Neural cell (in vitro differentiated cells): ENCODE data around the gene SHB. TPM values are rescaled to one million over a fixed set of nuclear protein-coding genes. Genes with fewer than 3 reads are reported as not detected.

Experiments used
- H2AFZ ChIP-seq: fragments of 200-600, 300-800 bp; sonication (generic), shearing (Covaris generic); 2 replicates; pipeline ENCODE4 v1.6.0; 2014; ENCODE audit warnings: low read depth, mild to moderate bottlenecking, antibody characterized with exemption, low read length, moderate library complexity
- H3F3A ChIP-seq: fragments of 200-600 bp; shearing (Covaris generic); 2 replicates; pipeline ENCODE4 v1.6.1; 2016; ENCODE audit warnings: mild to moderate bottlenecking, moderate library complexity, mixed read lengths, antibody characterized with exemption, low read length; ENCODE audit not compliant: insufficient read depth, poor library complexity, severe bottlenecking
- H3K27ac ChIP-seq: fragments of 200-600, 300-800 bp; sonication (generic), shearing (Covaris generic); 2 replicates; pipeline ENCODE4 v1.5.1; 2014; ENCODE audit warnings: mild to moderate bottlenecking, low read length, moderate library complexity
- H3K27me3 ChIP-seq: fragments of 300-800, 200-600 bp; sonication (generic), shearing (Covaris generic); 2 replicates; pipeline ENCODE4 v1.6.0; 2014; ENCODE audit warnings: mild to moderate bottlenecking, low read depth, low read length, moderate library complexity; ENCODE audit not compliant: insufficient read depth
- H3K36me3 ChIP-seq: fragments of 300-800, 200-600 bp; sonication (generic), shearing (Covaris generic); 2 replicates; pipeline ENCODE4 v1.5.1; 2014; ENCODE audit warnings: mild to moderate bottlenecking, antibody characterized with exemption, low read length, moderate library complexity; ENCODE audit not compliant: insufficient read depth
- H3K4me2 ChIP-seq: fragments of 300-800, 200-600 bp; sonication (generic), shearing (Covaris generic); 2 replicates; pipeline ENCODE4 v1.6.0; 2014; ENCODE audit warnings: mild to moderate bottlenecking, low read length
- H3K4me3 ChIP-seq: fragments of 300-800, 200-600 bp; sonication (generic), shearing (Covaris generic); 2 replicates; pipeline ENCODE4 v1.5.1; 2014; ENCODE audit warnings: mild to moderate bottlenecking, low read length, moderate library complexity
- H3K79me2 ChIP-seq: fragments of 200-600 bp; shearing (Covaris generic); replicated peaks from 2 replicates; pipeline ENCODE4 v1.6.0; 2014; ENCODE audit warnings: mild to moderate bottlenecking, low read length, moderate library complexity; ENCODE audit not compliant: insufficient read depth
- H3K9ac ChIP-seq: fragments of 300-800, 200-600 bp; sonication (generic), shearing (Covaris generic); 2 replicates; pipeline ENCODE4 v1.6.1; 2016; ENCODE audit warnings: mild to moderate bottlenecking, low read length, mixed read lengths
- H3K9me2 ChIP-seq: fragments of 200-600 bp; shearing (Covaris generic); 2 replicates; pipeline ENCODE4 v1.6.1; 2016; ENCODE audit warnings: mild to moderate bottlenecking, low read length, mixed read lengths; ENCODE audit not compliant: insufficient read depth
- H3K9me3 ChIP-seq: fragments of 200-600, 300-800 bp; sonication (generic), shearing (Covaris generic); 2 replicates; pipeline ENCODE4 v1.6.1; 2016; ENCODE audit warnings: mild to moderate bottlenecking, mixed run types, low read length, moderate library complexity, mixed read lengths
- H4K20me1 ChIP-seq: fragments of 200-600 bp; shearing (Covaris generic); 2 replicates; pipeline ENCODE4 v1.6.1; 2016; ENCODE audit warnings: mild to moderate bottlenecking, mixed run types; ENCODE audit not compliant: insufficient read depth
- CTCF ChIP-seq: fragments of 450-650 bp; IDR thresholded peaks from 2 replicates; pipeline ENCODE4 v1.5.1; 2014; ENCODE audit warnings: antibody characterized with exemption, mild to moderate bottlenecking, moderate library complexity; ENCODE audit not compliant: poor library complexity, severe bottlenecking
- EP300 ChIP-seq: fragments of 450-650 bp; conservative IDR thresholded peaks from 2 replicates; pipeline ENCODE4 v1.6.1; 2014; ENCODE audit warnings: antibody characterized with exemption, mild to moderate bottlenecking, moderate library complexity; ENCODE audit not compliant: poor library complexity, severe bottlenecking
- EZH2 ChIP-seq: fragments of 200-600, 300-800 bp; shearing (Covaris generic), sonication (generic); IDR thresholded peaks from 2 replicates; pipeline ENCODE4 v1.6.1; 2014; ENCODE audit warnings: antibody characterized with exemption, low read length, borderline replicate concordance, mild to moderate bottlenecking; ENCODE audit not compliant: insufficient read depth, poor library complexity, severe bottlenecking
- MXI1 ChIP-seq: fragments of 450-650 bp; conservative IDR thresholded peaks from 2 replicates; pipeline ENCODE4 v1.6.1; 2014; ENCODE audit warnings: antibody characterized with exemption, mild to moderate bottlenecking; ENCODE audit not compliant: poor library complexity, severe bottlenecking
- POLR2AphosphoS5 ChIP-seq: IDR thresholded peaks from 2 replicates; pipeline ENCODE4 v1.6.1; 2012
- RAD21 ChIP-seq: fragments of 450-650 bp; conservative IDR thresholded peaks from 2 replicates; pipeline ENCODE4 v1.6.1; 2014; ENCODE audit warnings: antibody characterized with exemption, mild to moderate bottlenecking, moderate library complexity
- REST ChIP-seq: IDR thresholded peaks from 2 replicates; pipeline ENCODE4 v1.6.1; 2012; ENCODE audit warnings: borderline replicate concordance
- SMC3 ChIP-seq: fragments of 450-650 bp; conservative IDR thresholded peaks from 2 replicates; pipeline ENCODE4 v1.6.1; 2014; ENCODE audit warnings: antibody characterized with exemption, mild to moderate bottlenecking, moderate library complexity; ENCODE audit not compliant: poor library complexity
- TAF1 ChIP-seq: IDR thresholded peaks from 2 replicates; pipeline ENCODE4 v1.6.1; 2012; ENCODE audit warnings: low read depth
- polyA plus RNA-seq: library from polyadenylated mRNA; depleted of rRNA; stranded (reverse); fragments of >200 nt; gene quantifications from 2 replicates; pipeline ENCODE4 v1.2.3, GENCODE V29; 2014

SHB gene
- polyA plus RNA-seq, 1 donor from 2014 or later, result 17.5 TPM

GRCh38 chr9:38004809-38005560 lies 64.0 kb downstream of the SHB start:
- H3K36me3 ChIP-seq, result no peaks in the 10 kb centered on the region
- no peak overlapping the region for H3K27ac ChIP-seq
- no peaks in the 10 kb centered on the region for H3F3A ChIP-seq
- no peak for TF ChIP-seq POLR2AphosphoS5
- no peak for TF ChIP-seq RAD21
- TF ChIP-seq EP300, result no peak
- no peak for TF ChIP-seq CTCF
- no peak for TF ChIP-seq SMC3
- TF ChIP-seq REST, result no peak
- no peak for TF ChIP-seq MXI1
- no peak for TF ChIP-seq TAF1
- TF ChIP-seq EZH2, result no peak
- H4K20me1 ChIP-seq, result no peaks in the 10 kb centered on the region
- H3K9ac ChIP-seq, result no peak overlapping the region
- no peak overlapping the region for H3K4me2 ChIP-seq
- H2AFZ ChIP-seq, result no peak overlapping the region
- no peaks in the 10 kb centered on the region for H3K9me3 ChIP-seq
- H3K4me3 ChIP-seq, result no peak overlapping the region
- no peaks in the 10 kb centered on the region for H3K9me2 ChIP-seq
- H3K27me3 ChIP-seq, result no peaks in the 10 kb centered on the region
- peaks cover 44% of the 10 kb centered on the region for H3K79me2 ChIP-seq

GRCh38 chr9:38003946-38004808 lies 64.8 kb downstream of the SHB start:
- Histone ChIP-seq H2AFZ (no peak overlapping the region), H3K4me2 (no peak overlapping the region), H4K20me1 (no peaks in the 10 kb centered on the region), H3K4me3 (no peak overlapping the region), H3K27me3 (no peaks in the 10 kb centered on the region), H3K36me3 (no peaks in the 10 kb centered on the region), H3F3A (no peaks in the 10 kb centered on the region), H3K9me2 (no peaks in the 10 kb centered on the region), H3K27ac (no peak overlapping the region), H3K79me2 (peaks cover 39% of the 10 kb centered on the region), H3K9ac (no peak overlapping the region), H3K9me3 (no peaks in the 10 kb centered on the region)
- TF ChIP-seq EZH2 (no peak), POLR2AphosphoS5 (no peak), REST (no peak), TAF1 (no peak), SMC3 (no peak), CTCF (no peak), EP300 (no peak), MXI1 (no peak), RAD21 (no peak)
